T1000 (cell line): Measurements from ENCODE around the gene FAM114A1.
"Not testable (repeated sequence)": the region's sequence is repeated elsewhere in the genome, so short reads cannot be mapped to it uniquely, and the experiment has no call there.

Experiments used
- DNase-seq: peaks from one replicate; lab custom pipeline; 2025; ENCODE audit warnings: mixed read lengths; lab: John Stamatoyannopoulos, UW

Gene FAM114A1

DNA sequence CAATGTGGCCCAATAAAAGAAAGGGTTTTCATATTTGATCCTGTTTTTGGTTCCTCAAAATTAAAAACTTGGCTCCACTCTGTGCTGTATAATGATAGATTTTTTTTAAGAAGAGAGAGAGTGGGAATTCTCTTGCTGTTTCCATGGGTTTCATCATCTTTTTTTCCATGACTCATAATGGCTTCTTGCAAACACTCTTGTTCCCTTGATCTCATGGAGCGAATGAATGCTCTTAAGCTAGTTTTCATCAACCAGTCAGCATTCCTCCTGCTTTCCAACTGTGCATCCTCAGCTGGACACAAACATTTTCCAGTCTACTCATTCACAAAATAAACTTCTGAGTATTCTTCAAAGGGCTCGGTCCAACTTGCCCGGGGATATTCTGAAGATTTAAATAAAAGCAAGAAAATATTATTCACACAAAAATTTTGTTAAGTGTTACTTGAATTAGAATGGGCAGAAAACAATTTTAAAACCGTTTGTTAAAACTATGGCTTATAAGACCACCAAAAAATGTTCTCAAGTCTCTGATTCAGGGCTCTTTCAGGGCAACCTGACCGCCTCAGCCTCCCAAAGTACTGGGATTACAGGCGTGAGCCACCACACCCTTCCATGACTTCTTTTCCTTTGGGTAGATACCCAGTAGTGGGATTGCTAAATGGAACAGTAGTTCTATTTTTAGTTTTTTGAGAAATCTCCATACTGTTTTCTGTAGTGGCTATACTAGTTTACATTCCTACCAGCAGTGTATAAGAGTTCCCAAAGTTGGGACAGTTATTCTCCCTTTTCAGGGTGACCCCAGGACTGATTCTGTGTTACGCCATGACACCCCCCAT, 99.9 kb downstream of the FAM114A1 start:
- DNase-seq: peak; percentile 49

DNA sequence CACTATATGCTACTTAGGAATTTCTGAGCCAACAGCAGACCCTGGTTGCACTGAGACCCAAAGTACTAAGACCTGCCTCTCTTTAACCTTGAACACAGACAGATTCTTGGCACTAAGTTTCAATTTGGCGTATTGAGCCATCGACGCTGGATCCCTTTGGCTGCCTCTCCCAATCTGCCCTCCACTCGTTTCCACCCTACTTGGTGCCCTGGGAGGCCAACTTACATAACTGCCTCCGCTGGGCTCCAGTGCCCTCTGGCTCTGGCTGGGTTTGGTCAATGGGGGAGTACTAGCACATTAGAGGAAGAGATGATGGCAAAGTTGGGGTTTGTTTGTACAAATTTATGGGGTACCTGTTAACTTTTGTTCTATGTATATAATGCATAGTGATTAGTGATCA, 101.1 kb downstream of the FAM114A1 start:
- no peak for DNase-seq

DNA sequence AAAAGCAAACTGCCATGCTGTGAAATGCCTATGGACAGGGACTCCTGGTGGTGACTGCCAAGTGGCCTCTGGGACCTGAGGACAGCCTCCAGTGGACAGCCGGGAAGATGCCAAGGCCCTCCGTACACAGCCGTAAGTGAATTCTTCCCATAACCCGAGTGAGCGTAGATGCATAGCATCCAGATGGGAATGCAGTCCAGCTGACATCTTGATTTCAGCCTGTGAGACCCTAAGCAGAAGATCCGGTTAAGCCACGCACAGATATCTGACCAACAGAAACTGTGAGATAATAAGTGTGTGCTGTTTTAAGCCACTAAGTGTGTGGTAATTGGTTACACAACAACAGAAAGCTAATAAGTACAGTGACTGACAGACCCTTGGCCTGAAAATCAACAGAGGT, 108.7 kb downstream of the FAM114A1 start:
- no peak for DNase-seq

DNA sequence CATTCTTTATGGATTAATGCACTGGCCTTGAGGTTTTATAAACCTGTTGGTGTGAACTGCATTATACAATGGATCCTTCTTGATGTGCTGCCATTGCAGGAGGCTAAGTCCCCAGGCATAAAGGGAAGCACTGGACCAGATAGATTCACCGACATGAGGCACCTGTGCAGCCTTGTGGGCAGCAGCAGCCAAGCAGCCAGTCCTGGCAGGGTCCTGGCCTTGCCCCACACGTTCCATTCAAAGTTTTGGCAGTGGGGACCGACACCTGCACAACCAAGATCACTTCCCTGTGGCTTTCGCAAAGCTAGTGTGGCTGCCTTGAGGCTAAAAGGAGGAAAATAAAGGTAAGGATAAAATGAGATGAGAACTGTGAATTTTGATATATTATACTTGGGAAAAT, 111.5 kb downstream of the FAM114A1 start:
- DNase-seq: no peak

DNA sequence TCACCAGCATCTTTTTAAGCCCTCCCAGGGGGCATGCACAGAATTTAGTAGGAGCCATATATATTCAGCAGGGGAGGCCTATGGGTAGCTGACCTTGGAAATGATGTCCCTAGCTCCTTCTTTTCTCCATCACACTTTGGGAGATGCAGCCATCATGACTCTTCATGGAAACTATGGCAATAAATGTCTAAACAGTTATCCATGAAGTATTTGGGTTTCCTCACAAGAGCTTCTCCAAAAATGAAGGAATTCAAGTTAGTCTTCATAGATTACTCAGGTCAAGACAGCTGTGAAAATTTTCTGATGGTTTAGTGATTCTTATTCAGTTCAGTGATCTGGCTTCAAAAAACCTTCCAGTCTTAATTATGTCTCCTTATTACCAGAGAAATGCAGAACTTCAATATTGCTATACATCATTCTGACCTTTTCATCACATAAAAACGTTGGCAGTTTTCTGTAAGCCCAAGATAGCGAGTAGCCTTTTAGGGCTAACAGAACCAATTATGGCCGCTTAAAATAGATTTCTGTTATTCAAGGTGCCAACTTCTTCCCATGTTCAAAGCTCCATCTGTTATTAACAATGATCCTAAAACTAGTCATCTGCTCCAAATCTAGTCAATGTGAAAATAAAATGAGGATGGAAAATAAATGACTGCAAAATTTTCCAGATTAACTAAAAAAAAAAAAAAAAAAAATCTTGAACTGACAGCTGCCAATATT, 112.1 kb downstream of the FAM114A1 start:
- no peak for DNase-seq

DNA sequence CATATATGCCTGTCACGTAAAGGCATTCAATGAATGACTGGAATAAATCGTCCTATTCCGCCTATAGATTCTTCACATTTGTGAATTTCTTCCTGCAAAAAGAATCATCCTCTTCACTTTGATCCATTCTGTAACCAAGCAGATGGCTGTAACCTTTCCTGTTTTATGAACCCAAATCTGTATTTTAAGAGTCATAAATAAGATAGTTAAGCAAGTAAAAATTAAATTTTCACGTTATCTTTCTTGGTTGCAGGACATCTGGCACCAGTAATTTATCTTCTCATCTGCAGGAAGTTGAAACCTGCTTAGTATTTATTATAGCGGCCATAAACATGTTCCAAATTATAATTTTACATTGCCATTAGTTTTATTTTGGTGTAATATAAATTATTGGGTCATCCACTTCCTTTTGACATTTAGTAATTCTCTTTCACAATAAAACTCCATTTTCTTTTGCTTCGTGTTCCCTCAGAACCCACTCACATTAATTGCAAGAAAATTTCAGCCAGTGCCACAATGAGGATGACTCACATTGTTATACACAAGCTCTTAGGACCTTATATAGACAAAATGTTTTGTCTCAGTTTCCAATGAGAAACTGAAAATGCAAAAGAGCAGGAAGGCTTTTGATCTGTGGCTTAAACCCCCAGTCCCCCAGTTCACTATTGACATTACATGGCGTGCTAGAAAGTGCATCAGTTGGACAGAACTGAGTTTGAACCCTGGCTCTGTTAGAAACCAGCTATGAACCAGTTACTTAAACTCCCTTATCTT, 113.5 kb downstream of the FAM114A1 start:
- no peak for DNase-seq

DNA sequence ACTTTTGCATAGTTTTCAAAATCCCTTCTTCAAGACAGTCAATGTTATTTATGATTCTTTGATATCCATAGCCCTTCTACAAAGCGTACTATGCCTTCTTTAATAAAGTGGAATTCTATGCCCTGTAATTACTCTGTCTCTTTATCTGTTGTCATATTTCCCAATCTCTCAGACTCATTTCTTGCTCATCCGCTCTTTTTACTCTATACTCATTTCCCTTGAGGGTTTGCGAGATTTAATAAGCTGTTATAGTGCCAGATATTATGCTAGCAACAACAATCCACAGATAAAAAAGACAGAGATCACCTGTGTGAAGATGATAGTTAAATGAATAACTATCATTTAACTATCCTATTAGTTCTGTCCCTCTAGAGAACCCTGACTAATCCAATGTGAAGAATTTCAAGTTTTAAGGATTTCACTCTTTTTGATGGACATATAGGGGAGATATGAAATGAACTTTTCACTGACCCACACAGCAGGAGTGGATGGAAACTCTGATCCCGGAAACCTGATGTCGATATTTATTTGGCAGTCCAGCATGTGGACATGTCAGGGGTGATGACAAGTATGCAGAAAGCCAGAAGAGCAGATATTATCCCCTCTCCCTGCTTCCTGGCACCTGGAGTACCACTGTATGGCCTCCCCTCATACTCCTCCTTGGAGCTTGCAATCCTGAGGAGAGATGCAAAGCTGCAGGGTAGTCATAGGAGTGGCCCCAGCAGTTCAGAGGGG, 114.9 kb downstream of the FAM114A1 start:
- no peak for DNase-seq

DNA sequence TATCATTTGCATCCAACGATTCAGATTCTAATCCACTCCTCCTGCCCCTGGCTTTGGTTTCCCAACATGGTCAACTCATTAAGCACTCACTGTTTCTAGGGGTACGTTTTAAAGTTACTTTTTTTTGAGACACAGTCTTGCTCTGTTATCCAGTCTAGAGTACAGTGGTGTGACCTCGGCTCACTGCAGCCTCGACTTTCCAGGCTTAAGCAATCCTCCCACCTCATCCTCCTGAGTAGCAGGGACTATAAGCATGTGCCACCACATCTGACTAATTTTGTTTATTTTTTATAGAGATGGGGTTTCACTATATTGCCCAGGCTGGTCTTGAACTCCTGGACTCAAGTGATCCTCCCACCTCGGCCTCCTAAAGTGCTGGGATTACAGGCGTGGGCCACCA, 115.7 kb downstream of the FAM114A1 start:
- DNase-seq: no peak

DNA sequence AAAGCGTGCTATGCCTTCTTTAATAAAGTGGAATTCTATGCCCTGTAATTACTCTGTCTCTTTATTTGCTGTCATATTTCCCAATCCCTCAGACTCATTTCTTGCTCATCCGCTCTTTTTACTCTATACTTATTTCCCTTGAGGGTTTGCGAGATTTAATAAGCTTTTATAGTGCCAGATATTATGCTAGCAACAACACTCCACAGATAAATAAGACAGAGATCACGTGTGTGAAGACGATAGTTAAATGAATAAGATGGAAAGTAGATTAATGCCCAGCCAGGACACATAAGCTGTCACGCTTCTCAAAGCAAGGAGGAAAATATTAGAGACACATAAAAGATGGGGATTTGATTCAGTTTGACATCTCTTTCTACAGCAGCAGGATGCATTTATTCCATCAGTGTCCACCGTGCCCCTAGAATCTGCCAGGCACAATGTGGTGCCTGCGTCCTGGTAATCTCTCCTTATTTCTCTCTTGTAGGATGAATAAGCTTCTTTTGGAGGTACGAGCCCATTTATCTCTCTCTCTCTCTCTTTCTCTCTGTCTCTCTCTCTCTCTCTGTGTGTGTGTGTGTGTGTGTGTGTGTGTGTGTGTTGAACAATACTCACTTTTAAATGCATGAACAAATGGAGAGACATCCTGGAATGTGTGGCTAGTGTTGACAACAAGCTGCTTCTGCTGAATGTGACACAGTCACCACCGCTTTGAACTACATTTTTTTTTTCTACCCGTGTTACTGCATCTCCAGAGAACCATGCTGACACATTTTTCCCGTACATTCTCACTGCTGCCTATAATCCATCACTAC, 116.4 kb downstream of the FAM114A1 start:
- no peak for DNase-seq

DNA sequence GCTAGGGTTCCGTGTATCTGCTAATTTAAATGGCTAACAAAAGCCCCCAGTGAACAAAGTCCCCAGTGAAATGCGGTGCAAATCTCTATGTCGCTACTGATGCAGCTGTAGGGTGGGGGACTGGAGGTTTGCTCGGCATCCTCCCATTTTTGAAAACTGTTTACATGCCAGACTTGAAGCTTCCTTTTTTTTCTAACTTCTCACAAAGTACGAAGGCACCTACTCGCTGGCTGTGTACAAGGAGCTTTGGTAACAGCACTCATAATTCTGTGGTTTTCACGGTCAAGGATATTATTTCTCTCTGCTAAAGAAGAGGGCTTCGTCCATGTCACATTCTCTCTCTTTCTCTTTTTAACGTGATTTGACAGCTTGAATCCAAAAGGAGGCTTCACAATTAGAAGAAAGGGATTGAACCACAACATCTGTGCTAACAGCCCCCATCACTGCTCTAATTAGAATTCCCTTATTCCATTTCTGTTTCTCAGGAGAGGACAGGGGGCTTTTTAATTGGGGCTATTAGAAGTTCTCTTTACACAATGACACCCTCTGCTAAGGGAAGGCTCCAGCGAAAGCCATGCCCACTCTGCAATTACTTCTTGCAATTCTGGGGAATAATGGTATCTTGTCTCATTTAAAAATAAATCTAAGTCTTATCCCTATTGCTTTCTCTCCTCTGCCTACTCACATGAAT, 117.9 kb downstream of the FAM114A1 start:
- no peak for DNase-seq

DNA sequence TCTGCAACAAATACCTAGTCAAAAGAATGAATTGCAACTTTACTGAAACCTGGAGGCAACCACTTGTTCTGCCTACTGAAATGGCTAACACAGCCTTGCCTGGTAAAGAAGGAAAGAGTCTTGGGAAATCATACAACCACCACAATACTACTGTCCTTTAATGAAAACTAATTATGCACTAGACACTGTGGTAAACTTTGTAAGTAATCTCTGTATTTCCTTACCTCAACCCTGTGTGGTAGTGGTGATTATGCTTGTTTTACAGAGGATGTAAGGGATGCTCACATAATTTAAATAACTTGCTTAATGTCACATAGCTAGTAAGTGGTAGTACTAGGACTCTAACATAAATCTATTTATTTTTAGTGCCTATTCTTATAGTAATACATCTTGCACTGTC, 119.9 kb downstream of the FAM114A1 start:
- no peak for DNase-seq

DNA sequence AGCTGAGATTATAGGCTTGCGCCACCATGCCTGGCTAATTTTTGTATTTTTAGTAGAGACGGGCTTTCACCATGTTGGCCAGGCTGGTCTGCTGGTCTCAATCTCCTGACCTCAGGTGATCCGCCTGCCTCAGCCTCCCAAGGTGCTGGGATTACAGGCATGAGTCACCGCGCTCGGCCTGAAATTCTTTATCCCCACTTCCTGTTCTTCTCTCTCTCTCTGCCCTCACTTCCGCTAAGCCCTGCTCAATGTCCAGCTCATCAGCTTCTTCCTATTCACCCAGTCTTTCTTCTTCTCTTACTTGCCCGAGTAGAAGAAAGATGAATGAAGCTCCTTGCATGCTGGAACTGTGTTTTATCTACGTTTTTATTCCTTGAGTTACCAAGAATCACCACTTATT, 120.7 kb downstream of the FAM114A1 start:
- DNase-seq: not testable (repeated sequence)

DNA sequence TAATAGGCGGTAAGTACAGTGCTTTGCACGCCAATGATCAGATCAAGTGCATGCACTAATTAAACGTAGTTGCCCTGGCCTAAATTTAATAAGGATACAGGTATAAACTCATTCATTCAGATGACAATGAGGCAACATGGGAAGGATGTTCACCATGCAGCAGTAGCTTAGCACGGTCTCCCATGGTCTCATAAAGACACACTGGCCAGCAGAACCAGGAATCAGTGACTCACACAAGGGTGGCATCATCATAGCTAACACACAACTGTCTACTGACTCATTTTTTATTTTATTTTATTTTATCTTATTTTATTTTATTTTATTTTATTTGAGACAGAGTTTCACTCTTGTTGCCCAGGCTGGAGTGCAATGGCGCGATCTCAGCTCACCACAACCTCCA, 121.9 kb downstream of the FAM114A1 start:
- peak; percentile 50 for DNase-seq

DNA sequence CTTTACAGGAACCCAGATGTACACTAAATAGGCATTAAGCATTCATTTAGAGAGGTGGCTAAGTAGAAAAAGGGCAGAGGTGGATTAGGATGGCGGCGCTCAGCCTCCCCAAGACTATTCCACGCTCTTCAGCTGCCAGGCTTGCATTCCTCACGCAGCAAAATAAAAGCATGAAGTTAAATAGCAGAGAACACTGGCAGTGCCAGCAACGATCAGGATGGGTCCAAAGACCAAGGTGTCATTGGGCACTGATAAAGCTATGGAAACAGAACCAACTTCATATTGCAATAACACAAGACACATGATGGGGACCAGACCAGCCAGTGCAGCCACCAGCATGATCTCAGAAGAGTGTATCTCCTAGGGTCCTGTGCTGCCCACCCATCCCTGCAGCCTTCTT, 122.6 kb downstream of the FAM114A1 start:
- no peak for DNase-seq

DNA sequence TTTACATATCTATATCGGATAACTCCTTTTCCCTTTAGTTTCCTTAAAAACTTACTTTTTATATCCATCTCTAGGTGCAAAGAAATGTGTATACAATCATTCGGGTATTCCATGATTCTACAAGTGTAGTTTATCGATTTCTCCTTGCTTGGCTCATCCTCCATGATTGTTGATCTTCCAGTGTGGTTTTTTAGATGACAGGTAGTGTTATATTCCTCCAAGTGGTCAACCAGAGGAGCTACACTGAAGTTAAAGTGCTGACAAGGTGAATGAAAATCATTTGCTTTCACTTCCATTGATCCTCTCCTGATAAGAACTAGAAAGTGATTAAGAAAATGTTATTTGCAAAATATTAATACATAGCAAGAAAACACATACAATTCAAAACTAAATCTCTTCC, 126.1 kb downstream of the FAM114A1 start:
- no peak for DNase-seq

DNA sequence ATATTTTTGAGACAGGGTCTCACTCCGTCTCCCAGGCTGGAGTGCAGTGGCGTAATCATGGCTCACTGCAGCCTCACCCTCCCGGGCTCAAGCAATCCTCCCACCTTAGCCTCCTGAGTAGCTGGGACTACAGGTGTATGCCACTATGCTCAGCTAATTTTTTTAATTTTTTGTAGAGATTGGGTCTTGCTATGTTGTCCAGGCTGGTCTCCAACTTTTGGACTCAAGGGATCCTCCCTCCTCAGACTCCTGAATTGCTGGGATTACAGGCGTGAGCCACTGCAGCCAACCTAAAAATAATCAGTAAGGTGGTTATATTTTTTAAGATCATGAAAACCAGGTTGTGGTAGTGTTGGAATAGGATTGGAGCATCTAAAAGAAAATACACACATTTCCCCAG, 126.5 kb downstream of the FAM114A1 start:
- DNase-seq: no peak
